ENCODE data around the gene SRP72.

SRP72 gene

GRCh38 chr4:56550642-56551041, 83.2 kb downstream of the SRP72 start:
- no peak for DNase-seq (ENCODE audit: low spot score)

GRCh38 chr4:56551516-56551915, 84.1 kb downstream of the SRP72 start:
- no peak for DNase-seq (ENCODE audit: low spot score)

GRCh38 chr4:56552273-56552672, 84.9 kb downstream of the SRP72 start:
- DNase-seq (ENCODE audit: low spot score), result no peak
